PC-3 (cell line): ENCODE measurements around the gene GMDS. TPM values are rescaled to one million over a fixed set of nuclear protein-coding genes. Genes with fewer than 3 reads are reported as not detected.

Experiments
- ATAC-seq: fragments of 200-7000 bp; cut with Tn5 transposase; 2 replicates; pipeline ENCODE4 v1.9.1; 2020; ENCODE audit warnings: mild to moderate bottlenecking, moderate library complexity
- BruUV-seq: library from RNA; stranded (reverse); fragments of 400-500 nt; replicated peaks from 2 replicates; lab custom pipeline; 2021; lab: Mats Ljungman, UMichigan
- CTCF ChIA-PET: fragments of 300-600 bp; sonication (Branson Sonifier 250); formaldehyde crosslinking; loops from one replicate; lab custom pipeline; 2022; ENCODE audit warnings: antibody characterized with exemption; lab: Charles Lee
- POLR2A ChIA-PET: fragments of 300-600 bp; sonication (Branson Sonifier 250); formaldehyde crosslinking; loops from one replicate; lab custom pipeline; 2022; ENCODE audit warnings: antibody characterized with exemption; ENCODE audit not compliant: unreplicated experiment; lab: Charles Lee
- DNase-seq: peaks from one replicate; pipeline ENCODE4 v3.0.0-alpha.2; 2015
- H2AFZ ChIP-seq: fragments of 300-600 bp; sonication (generic); 2 replicates; pipeline ENCODE4 v1.6.0; 2016; ENCODE audit warnings: antibody characterized with exemption, low read length
- H3F3A ChIP-seq: fragments of 300-600 bp; sonication (generic); one replicate; pipeline ENCODE4 v1.6.0; 2017; ENCODE audit warnings: antibody characterized with exemption, low read length, control low read depth, mild to moderate bottlenecking; ENCODE audit not compliant: unreplicated experiment
- H3K27ac ChIP-seq: fragments of 300-600 bp; sonication (generic); 2 replicates; pipeline ENCODE4 v1.5.1; 2016; ENCODE audit warnings: mild to moderate bottlenecking, low read length
- H3K27me3 ChIP-seq: fragments of 300-600 bp; sonication (generic); 2 replicates; pipeline ENCODE4 v1.6.1; 2016; ENCODE audit warnings: low read length, mixed read lengths
- H3K36me3 ChIP-seq: fragments of 300-600 bp; sonication (generic); 2 replicates; pipeline ENCODE4 v1.6.1; 2016; ENCODE audit warnings: low read depth, mixed run types, low read length, mixed read lengths
- H3K4me1 ChIP-seq: fragments of 300-600 bp; sonication (generic); 2 replicates; pipeline ENCODE4 v1.5.1; 2016; ENCODE audit warnings: low read length; ENCODE audit not compliant: insufficient read depth
- H3K4me2 ChIP-seq: fragments of 300-600 bp; sonication (generic); 2 replicates; pipeline ENCODE4 v1.6.0; 2016; ENCODE audit warnings: low read length
- H3K4me3 ChIP-seq: fragments of 300-600 bp; sonication (generic); 2 replicates; pipeline ENCODE4 v1.5.1; 2016; ENCODE audit warnings: mild to moderate bottlenecking, low read length, mixed read lengths
- H3K79me2 ChIP-seq: fragments of 300-600 bp; sonication (generic); 2 replicates; pipeline ENCODE4 v1.6.1; 2017; ENCODE audit warnings: low read length, mixed read lengths
- H3K9ac ChIP-seq: fragments of 300-600 bp; sonication (generic); 2 replicates; pipeline ENCODE4 v1.6.0; 2016; ENCODE audit warnings: mild to moderate bottlenecking, low read length
- H3K9me2 ChIP-seq: fragments of 300-600 bp; sonication (generic); replicated peaks from 2 replicates; pipeline ENCODE4 v1.6.1; 2016; ENCODE audit warnings: mixed run types, low read length, mixed read lengths
- H3K9me3 ChIP-seq: fragments of 300-600 bp; sonication (generic); 2 replicates; pipeline ENCODE4 v1.6.1; 2016; ENCODE audit warnings: low read length, mixed read lengths
- H4K20me1 ChIP-seq: fragments of 300-600 bp; sonication (generic); 2 replicates; pipeline ENCODE4 v1.6.1; 2016; ENCODE audit warnings: low read length, mixed read lengths
- EZH2 ChIP-seq: fragments of 300-600 bp; sonication (generic); IDR thresholded peaks from one replicate; pipeline ENCODE4 v1.6.1; 2017; ENCODE audit warnings: antibody characterized with exemption, mild to moderate bottlenecking, low read length; ENCODE audit not compliant: unreplicated experiment
- EZH2phosphoT487 ChIP-seq: fragments of 300-600 bp; sonication (generic); IDR thresholded peaks from 2 replicates; pipeline ENCODE4 v1.6.1; 2018; ENCODE audit warnings: mild to moderate bottlenecking, antibody characterized with exemption, low read length, borderline replicate concordance
- intact Hi-C: fragments of 100-400 bp; cut with micrococcal nuclease; formaldehyde crosslinking; loops from 2 replicates; pipeline ENCODE4 v1.9.0; 2023
- total RNA-seq: library from RNA; depleted of rRNA; stranded (reverse); fragments of >200 nt; gene quantifications from 2 replicates; pipeline ENCODE4 v1.2.3, GENCODE V29; 2014
- TF ChIP-seq, protein P1 (sequence below): fragments of 300-600 bp; sonication (generic); conservative IDR thresholded peaks from 2 replicates; pipeline ENCODE4 v1.5.1; 2017; ENCODE audit warnings: antibody characterized with exemption, low read depth, mild to moderate bottlenecking, low read length

The GMDS gene
- total RNA-seq, 1 experiment from 2014 or later: 18.3 TPM

DNA sequence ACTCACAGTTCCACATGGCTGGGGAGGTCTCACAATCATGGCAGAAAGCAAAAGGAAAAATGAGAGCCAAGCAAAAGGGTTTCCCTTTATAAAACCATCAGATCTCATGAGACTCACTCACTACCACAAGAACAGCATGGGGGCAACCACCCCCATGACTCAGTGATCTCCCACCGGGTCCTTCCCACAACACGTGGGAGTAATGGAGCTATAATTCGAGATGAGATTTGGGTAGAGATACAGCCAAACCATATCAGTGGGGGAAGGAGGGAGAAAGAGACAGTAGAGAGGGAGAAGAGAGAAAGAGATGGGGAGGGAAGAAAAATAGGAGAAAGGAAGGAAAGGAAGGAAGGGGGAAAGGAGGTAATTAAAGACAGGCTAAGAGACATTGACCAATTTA is 30.1 kb downstream of the GMDS start:
- no peak overlapping the region for H3K9ac ChIP-seq
- H3K9me2 ChIP-seq: no peaks in the 10 kb centered on the region
- no peaks in the 10 kb centered on the region for H3K9me3 ChIP-seq
- DNase-seq: no peak
- ChIA-PET CTCF (no interaction called here), POLR2A (no interaction called here)
- no peak overlapping the region for H2AFZ ChIP-seq
- H4K20me1 ChIP-seq: no peaks in the 10 kb centered on the region
- intact Hi-C loops: no loop called here
- H3F3A ChIP-seq: no peaks in the 10 kb centered on the region
- H3K4me3 ChIP-seq: no peak overlapping the region
- no peak for ATAC-seq
- H3K4me1 ChIP-seq: peaks cover 11% of the 10 kb centered on the region
- H3K79me2 ChIP-seq: peaks cover 37% of the 10 kb centered on the region
- no TSS peak for BruUV-seq
- no peak overlapping the region for H3K4me2 ChIP-seq
- no peaks in the 10 kb centered on the region for H3K27me3 ChIP-seq
- no peak overlapping the region for H3K27ac ChIP-seq
- H3K36me3 ChIP-seq: no peaks in the 10 kb centered on the region
- TF ChIP-seq EZH2 (no peak), EZH2phosphoT487 (no peak)
- TF ChIP-seq, protein P1, sequence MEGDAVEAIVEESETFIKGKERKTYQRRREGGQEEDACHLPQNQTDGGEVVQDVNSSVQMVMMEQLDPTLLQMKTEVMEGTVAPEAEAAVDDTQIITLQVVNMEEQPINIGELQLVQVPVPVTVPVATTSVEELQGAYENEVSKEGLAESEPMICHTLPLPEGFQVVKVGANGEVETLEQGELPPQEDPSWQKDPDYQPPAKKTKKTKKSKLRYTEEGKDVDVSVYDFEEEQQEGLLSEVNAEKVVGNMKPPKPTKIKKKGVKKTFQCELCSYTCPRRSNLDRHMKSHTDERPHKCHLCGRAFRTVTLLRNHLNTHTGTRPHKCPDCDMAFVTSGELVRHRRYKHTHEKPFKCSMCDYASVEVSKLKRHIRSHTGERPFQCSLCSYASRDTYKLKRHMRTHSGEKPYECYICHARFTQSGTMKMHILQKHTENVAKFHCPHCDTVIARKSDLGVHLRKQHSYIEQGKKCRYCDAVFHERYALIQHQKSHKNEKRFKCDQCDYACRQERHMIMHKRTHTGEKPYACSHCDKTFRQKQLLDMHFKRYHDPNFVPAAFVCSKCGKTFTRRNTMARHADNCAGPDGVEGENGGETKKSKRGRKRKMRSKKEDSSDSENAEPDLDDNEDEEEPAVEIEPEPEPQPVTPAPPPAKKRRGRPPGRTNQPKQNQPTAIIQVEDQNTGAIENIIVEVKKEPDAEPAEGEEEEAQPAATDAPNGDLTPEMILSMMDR: no peak

DNA sequence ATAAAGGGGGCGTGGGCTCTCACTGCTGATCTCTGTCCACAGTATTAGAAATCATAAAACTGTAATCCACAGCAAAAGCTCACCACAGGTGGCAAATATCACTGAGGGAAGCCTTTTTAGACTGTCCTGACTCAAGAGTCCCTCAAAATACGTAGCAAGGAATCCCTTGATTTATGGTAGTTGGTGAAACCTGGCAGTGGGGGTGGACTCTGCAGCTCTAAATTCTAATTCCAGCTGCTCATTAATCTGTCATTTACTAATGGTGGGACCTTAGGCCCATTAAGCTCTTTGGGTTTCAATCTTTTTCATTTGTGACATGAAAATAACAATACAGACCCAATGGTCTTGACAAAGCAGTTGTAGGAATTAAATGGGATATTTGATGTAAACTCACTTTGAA is 32.3 kb downstream of the GMDS start:
- Histone ChIP-seq H3K9me3 (no peaks in the 10 kb centered on the region), H3K4me1 (no peaks in the 10 kb centered on the region; the same call in 1 of the 2 replicates), H3K4me3 (no peak overlapping the region), H2AFZ (no peak overlapping the region), H3K36me3 (no peaks in the 10 kb centered on the region; the same call in 1 of the 2 replicates), H3K79me2 (peaks cover 27% of the 10 kb centered on the region), H3K9ac (no peak overlapping the region), H3K4me2 (no peak overlapping the region), H3F3A (no peaks in the 10 kb centered on the region), H3K9me2 (no peaks in the 10 kb centered on the region), H4K20me1 (peaks cover 3% of the 10 kb centered on the region; the same call in 1 of the 2 replicates), H3K27ac (no peak overlapping the region), H3K27me3 (no peaks in the 10 kb centered on the region)
- ChIA-PET POLR2A (no interaction called here), CTCF (no interaction called here)
- ATAC-seq (no peak), DNase-seq (no peak)
- no TSS peak for BruUV-seq
- TF ChIP-seq EZH2: no peak
- TF ChIP-seq, protein P1: no peak
- no peak for TF ChIP-seq EZH2phosphoT487
- intact Hi-C loops: no loop called here

DNA sequence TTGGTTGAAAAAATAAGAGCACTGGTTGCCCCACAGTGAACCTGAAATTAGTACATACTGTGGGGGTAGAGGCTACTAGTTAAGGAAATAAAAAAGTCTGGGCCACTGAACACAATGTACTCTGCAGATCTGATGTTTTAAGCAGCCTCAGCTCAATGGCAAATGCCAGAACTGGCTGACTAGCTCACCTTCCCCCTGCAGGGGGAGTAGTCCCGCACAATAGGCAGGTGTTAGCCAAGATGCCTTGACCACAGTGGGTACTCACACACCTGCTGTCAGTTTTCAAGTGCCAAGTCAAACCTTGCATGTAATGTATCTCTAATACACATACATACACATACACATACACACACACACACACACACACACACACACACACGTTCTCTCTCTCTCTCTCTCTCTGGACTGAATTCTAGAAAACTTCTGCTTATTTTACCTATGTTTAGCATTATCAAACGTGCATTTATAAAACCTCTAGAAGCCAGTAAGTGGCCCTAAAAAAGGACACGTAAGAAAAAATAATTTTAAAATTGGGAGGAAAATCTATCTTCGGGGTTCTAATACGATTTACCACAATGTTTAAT is 36.1 kb downstream of the GMDS start:
- H3K9me2 ChIP-seq: no peaks in the 10 kb centered on the region
- H3K4me2 ChIP-seq: no peak overlapping the region
- H3K79me2 ChIP-seq: peaks cover 32% of the 10 kb centered on the region
- H4K20me1 ChIP-seq: peaks cover 3% of the 10 kb centered on the region; the same call in 1 of the 2 replicates
- no peak overlapping the region for H3K4me3 ChIP-seq
- peak; percentile 88 for DNase-seq
- H3K9me3 ChIP-seq: no peaks in the 10 kb centered on the region
- H3K36me3 ChIP-seq: no peaks in the 10 kb centered on the region; the same call in 1 of the 2 replicates
- H3K4me1 ChIP-seq: no peaks in the 10 kb centered on the region
- ChIA-PET CTCF (interaction anchor here (0.5 to 1.5 kb wide), 13 partner anchors 12 to 551 kb away, joined by 3 to 12 read pairs (median 4); no protein-coding TSS in a partner anchor), POLR2A (no interaction called here)
- intact Hi-C loops: loop anchor here (1.0 to 5.0 kb wide), 3 partner anchors 38 to 239 kb away; partner anchors contain the start of gene GMDS
- H3F3A ChIP-seq: no peaks in the 10 kb centered on the region
- peak; percentile 97 for ATAC-seq
- H2AFZ ChIP-seq: no peak overlapping the region
- no peak overlapping the region for H3K27ac ChIP-seq
- no peaks in the 10 kb centered on the region for H3K27me3 ChIP-seq
- TF ChIP-seq, protein P1: peak; percentile 89
- no peak for TF ChIP-seq EZH2phosphoT487
- no TSS peak for BruUV-seq
- H3K9ac ChIP-seq: no peak overlapping the region
